ENCODE measurements around the gene TMEM240. TPM values are rescaled to one million over a fixed set of nuclear protein-coding genes. Genes with fewer than 3 reads are reported as not detected.
"Not testable (repeated sequence)": the region's sequence is repeated elsewhere in the genome, so short reads cannot be mapped to it uniquely, and the experiment has no call there.

TMEM240 gene
- total RNA-seq, 2 experiments from 2014 or later, result 0.75 to 1.5 TPM

DNA sequence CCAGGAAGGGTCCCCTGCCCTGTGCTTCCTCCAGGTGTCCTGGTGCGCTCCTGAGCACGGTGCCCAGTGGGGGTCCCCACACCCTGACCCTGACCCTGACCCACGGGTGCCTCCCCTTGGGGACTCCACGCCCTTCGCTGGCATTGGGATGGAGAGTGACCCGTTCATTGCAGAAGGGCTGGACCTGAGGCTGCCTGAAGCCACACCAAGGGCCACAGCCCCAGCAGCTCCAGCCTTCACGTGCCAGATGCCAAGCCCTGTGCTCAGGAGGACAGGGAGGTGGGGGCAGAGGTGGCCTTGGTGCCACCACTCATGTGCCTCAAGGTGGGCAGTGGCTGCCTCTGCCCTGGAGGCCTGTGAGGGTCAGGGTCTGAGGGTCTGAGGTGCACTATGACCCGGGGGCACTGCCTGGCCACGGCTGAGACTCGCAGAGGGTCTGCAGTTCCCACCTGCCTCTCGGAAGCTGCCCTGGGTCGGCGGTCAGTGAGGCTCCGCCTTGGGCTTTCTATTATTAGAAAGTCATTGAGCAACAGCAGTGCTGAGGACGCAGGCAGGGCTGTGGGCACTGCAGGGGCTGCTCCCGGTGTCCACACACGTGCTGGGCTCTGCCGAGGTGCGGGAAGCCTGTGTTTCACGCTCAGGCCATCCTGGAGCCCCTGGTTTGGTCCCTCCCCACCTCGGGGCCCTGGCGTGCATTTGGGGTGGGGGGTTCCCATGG, 7.1 kb downstream of the TMEM240 start:
- ATAC-seq (ENCODE audit: poor library complexity); H3K4me1 Mint-ChIP-seq (ENCODE audit: low read depth); H3K36me3 Mint-ChIP-seq (ENCODE audit: low read depth); H3K4me3 Mint-ChIP-seq; H3K4me1 ChIP-seq (ENCODE audit: insufficient read depth, low read length); H3K36me3 ChIP-seq (ENCODE audit: insufficient read depth, low read length); H3K27ac ChIP-seq (ENCODE audit: low read depth in 1 of 2, low read length in 2 of 2); intact Hi-C loops (cut with DNase I, micrococcal nuclease); CTCF ChIA-PET; POLR2A ChIA-PET; H3K4me3 ChIP-seq (ENCODE audit: low read length); H3K9me3 Mint-ChIP-seq; H3K27me3 Mint-ChIP-seq; H3K27me3 ChIP-seq (ENCODE audit: control insufficient read depth in 1 of 2, insufficient read depth in 2 of 2, low read length in 2 of 2); H3K27ac Mint-ChIP-seq; DNase-seq: not testable (repeated sequence)
- H3K9me3 ChIP-seq (ENCODE audit: control insufficient read depth in 1 of 2, insufficient read depth in 1 of 2, low read length in 2 of 2), result peaks cover 0 to 18% of the 10 kb centered on the region in 2 experiments

DNA sequence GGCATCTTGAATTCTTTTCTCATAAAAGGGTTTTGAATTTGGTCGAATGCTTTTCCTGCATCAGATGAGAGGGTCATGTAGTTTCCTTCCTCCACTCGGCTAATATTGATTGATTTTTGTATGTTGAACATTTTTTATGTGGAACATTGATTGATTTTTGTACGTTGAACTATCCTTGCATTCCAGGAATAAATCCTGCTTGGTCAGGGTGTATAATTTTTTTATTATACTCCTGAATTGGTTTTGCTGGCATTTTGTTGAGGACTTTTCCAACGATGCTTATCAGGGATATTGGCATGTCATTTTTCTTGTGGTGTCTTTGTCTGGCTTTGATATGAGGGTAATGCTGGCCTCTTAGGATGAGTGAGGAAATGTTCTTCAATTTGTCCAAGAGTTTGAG, 8.5 kb downstream of the TMEM240 start:
- Histone ChIP-seq H3K4me3 (ENCODE audit: low read length) (no peak overlapping the region), H3K27me3 (ENCODE audit: control insufficient read depth in 1 of 2, insufficient read depth in 2 of 2, low read length in 2 of 2) (no peaks in the 10 kb centered on the region), H3K9me3 (ENCODE audit: control insufficient read depth in 1 of 2, insufficient read depth in 1 of 2, low read length in 2 of 2) (peaks cover 0 to 18% of the 10 kb centered on the region in 2 experiments), H3K27ac (ENCODE audit: low read depth in 1 of 2, low read length in 2 of 2) (no peak overlapping the region), H3K4me1 (ENCODE audit: insufficient read depth, low read length) (no peaks in the 10 kb centered on the region), H3K36me3 (ENCODE audit: insufficient read depth, low read length) (peaks cover 15% of the 10 kb centered on the region)
- H3K9me3 Mint-ChIP-seq, result peaks cover 4% of the 10 kb centered on the region
- no peak for ATAC-seq (ENCODE audit: poor library complexity)
- H3K36me3 Mint-ChIP-seq (ENCODE audit: low read depth), result peaks cover 11% of the 10 kb centered on the region
- no peaks in the 10 kb centered on the region for H3K4me1 Mint-ChIP-seq (ENCODE audit: low read depth)
- no peak for DNase-seq
- no peaks in the 10 kb centered on the region for H3K27me3 Mint-ChIP-seq
- CTCF ChIA-PET, result no interaction called here
- intact Hi-C loops (cut with DNase I, micrococcal nuclease), result no loop called here
- no peak overlapping the region for H3K27ac Mint-ChIP-seq
- H3K4me3 Mint-ChIP-seq, result no peak overlapping the region
- POLR2A ChIA-PET, result no interaction called here
- TF ChIP-seq, protein P1, sequence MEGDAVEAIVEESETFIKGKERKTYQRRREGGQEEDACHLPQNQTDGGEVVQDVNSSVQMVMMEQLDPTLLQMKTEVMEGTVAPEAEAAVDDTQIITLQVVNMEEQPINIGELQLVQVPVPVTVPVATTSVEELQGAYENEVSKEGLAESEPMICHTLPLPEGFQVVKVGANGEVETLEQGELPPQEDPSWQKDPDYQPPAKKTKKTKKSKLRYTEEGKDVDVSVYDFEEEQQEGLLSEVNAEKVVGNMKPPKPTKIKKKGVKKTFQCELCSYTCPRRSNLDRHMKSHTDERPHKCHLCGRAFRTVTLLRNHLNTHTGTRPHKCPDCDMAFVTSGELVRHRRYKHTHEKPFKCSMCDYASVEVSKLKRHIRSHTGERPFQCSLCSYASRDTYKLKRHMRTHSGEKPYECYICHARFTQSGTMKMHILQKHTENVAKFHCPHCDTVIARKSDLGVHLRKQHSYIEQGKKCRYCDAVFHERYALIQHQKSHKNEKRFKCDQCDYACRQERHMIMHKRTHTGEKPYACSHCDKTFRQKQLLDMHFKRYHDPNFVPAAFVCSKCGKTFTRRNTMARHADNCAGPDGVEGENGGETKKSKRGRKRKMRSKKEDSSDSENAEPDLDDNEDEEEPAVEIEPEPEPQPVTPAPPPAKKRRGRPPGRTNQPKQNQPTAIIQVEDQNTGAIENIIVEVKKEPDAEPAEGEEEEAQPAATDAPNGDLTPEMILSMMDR (IDR thresholded peaks at IDR 0.05), result no peak

DNA sequence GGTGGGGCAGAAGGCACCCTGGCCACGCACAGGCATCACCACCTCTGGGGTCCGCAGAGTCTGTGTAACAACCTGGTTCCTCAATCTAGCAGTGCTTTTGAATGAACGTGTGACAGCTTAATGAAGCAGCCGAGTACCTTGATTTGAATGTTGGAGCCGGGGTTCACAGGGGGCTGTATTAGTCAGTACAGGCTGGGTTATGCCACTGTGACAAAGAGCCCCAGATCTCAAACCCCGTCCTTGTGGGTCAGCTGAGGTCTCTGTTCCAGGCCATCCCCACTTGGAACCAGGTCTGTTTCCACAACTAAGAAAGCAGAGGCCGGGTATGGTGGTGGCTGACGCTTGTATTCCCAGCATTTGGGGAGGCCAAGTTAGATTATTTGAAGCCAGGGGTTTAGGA, 10.5 kb downstream of the TMEM240 start:
- H3K27ac ChIP-seq (ENCODE audit: low read depth in 1 of 2, low read length in 2 of 2), result no peak overlapping the region
- H3K4me3 Mint-ChIP-seq, result no peak overlapping the region
- H3K4me1 ChIP-seq (ENCODE audit: insufficient read depth, low read length), result no peaks in the 10 kb centered on the region
- intact Hi-C loops (cut with DNase I, micrococcal nuclease), result no loop called here
- no peaks in the 10 kb centered on the region for H3K27me3 Mint-ChIP-seq
- peaks cover 0 to 18% of the 10 kb centered on the region in 2 experiments for H3K9me3 ChIP-seq (ENCODE audit: control insufficient read depth in 1 of 2, insufficient read depth in 1 of 2, low read length in 2 of 2)
- H3K4me3 ChIP-seq (ENCODE audit: low read length), result no peak overlapping the region
- ATAC-seq (ENCODE audit: poor library complexity) (no peak), DNase-seq (no peak)
- TF ChIP-seq, protein P1 (IDR thresholded peaks at IDR 0.05), result no peak
- H3K27ac Mint-ChIP-seq, result no peak overlapping the region
- ChIA-PET POLR2A (no interaction called here), CTCF (interaction anchor here (1.3 kb wide), 1 partner anchor 25 kb away, joined by 4 read pairs; no protein-coding TSS in a partner anchor)
- no peaks in the 10 kb centered on the region for H3K27me3 ChIP-seq (ENCODE audit: control insufficient read depth in 1 of 2, insufficient read depth in 2 of 2, low read length in 2 of 2)
- H3K9me3 Mint-ChIP-seq, result peaks cover 4% of the 10 kb centered on the region
- H3K36me3 Mint-ChIP-seq (ENCODE audit: low read depth), result peaks cover 11% of the 10 kb centered on the region
- H3K36me3 ChIP-seq (ENCODE audit: insufficient read depth, low read length), result peaks cover 19% of the 10 kb centered on the region
- no peaks in the 10 kb centered on the region for H3K4me1 Mint-ChIP-seq (ENCODE audit: low read depth)

DNA sequence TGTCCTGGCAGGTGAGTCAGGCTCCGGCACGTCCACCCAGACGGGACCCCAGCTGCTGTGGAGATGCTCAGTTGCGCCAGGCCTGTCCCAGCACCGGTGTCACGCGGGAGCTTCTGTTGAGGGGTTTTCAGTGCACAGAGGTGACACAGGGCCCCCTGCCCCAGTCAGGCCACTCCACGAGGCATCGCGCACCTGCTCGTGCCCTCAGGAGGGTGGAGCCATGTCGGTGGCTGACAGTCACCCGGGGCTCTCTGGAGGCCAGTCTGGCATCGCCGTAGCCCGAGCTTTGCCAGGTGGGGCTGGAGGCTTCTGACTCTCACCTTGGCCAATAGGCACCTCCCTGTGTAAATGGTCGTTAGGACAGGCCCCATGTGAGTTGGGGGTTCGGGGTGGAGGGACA, 11.1 kb downstream of the TMEM240 start:
- peaks cover 4% of the 10 kb centered on the region for H3K9me3 Mint-ChIP-seq

More for the DNA sequence above, 11.1 kb downstream of the TMEM240 start:
- H3K27me3 ChIP-seq (ENCODE audit: control insufficient read depth in 1 of 2, insufficient read depth in 2 of 2, low read length in 2 of 2), result no peaks in the 10 kb centered on the region
- no peak for DNase-seq
- Mint-ChIP-seq H3K36me3 (ENCODE audit: low read depth) (peaks cover 11% of the 10 kb centered on the region), H3K27me3 (no peaks in the 10 kb centered on the region), H3K4me3 (no peak overlapping the region), H3K4me1 (ENCODE audit: low read depth) (no peaks in the 10 kb centered on the region), H3K27ac (no peak overlapping the region)
- no peaks in the 10 kb centered on the region for H3K4me1 ChIP-seq (ENCODE audit: insufficient read depth, low read length)
- ChIA-PET CTCF (interaction anchor here (1.3 kb wide), 1 partner anchor 24 kb away, joined by 4 read pairs; no protein-coding TSS in a partner anchor), POLR2A (no interaction called here)
- H3K9me3 ChIP-seq (ENCODE audit: control insufficient read depth in 1 of 2, insufficient read depth in 1 of 2, low read length in 2 of 2), result peaks cover 0 to 18% of the 10 kb centered on the region in 2 experiments
- peaks cover 17% of the 10 kb centered on the region for H3K36me3 ChIP-seq (ENCODE audit: insufficient read depth, low read length)
- TF ChIP-seq, protein P1 (IDR thresholded peaks at IDR 0.05), result no peak
- intact Hi-C loops (cut with DNase I, micrococcal nuclease), result no loop called here
- no peak for ATAC-seq (ENCODE audit: poor library complexity)
- H3K27ac ChIP-seq (ENCODE audit: low read depth in 1 of 2, low read length in 2 of 2), result no peak overlapping the region
- H3K4me3 ChIP-seq (ENCODE audit: low read length), result no peak overlapping the region
